Progenitor cell of endocrine pancreas (in vitro differentiated cells): Measurements from ENCODE around the gene PICALM. TPM values are rescaled to one million over a fixed set of nuclear protein-coding genes. Genes with fewer than 3 reads are reported as not detected.

ENCODE experiments used
- DNase-seq: peaks from one replicate; pipeline ENCODE4 v3.0.0; 2021; ENCODE audit warnings: low spot score; ENCODE audit not compliant: unreplicated experiment
- H3K27ac Mint-ChIP-seq: 2 replicates; pipeline ENCODE4 v1.8.0; 2021; ENCODE audit warnings: mild to moderate bottlenecking, moderate library complexity, mixed read lengths
- H3K27me3 Mint-ChIP-seq: 2 replicates; pipeline ENCODE4 v1.8.0; 2021; ENCODE audit warnings: mixed read lengths
- H3K36me3 Mint-ChIP-seq: 2 replicates; pipeline ENCODE4 v1.8.0; 2022; ENCODE audit warnings: mixed read lengths; ENCODE audit not compliant: insufficient read depth
- H3K4me1 Mint-ChIP-seq: 2 replicates; pipeline ENCODE4 v1.8.0; 2021; ENCODE audit warnings: low read depth, mixed read lengths
- H3K4me3 Mint-ChIP-seq: 2 replicates; pipeline ENCODE4 v1.8.0; 2021; ENCODE audit warnings: low read depth, mild to moderate bottlenecking, moderate library complexity, mixed read lengths
- H3K9me3 Mint-ChIP-seq: 2 replicates; pipeline ENCODE4 v1.8.0; 2021; ENCODE audit warnings: low read depth, mixed read lengths
- total RNA-seq: library from RNA; stranded (reverse); gene quantifications from 2 replicates; pipeline ENCODE4 v1.2.1, GENCODE V29; 2021
- TF ChIP-seq, protein P1 (sequence below): fragments of 200-600 bp; sonication (generic); IDR thresholded peaks from one replicate; pipeline ENCODE4 v1.5.0; 2021; ENCODE audit warnings: antibody characterized with exemption, mild to moderate bottlenecking; ENCODE audit not compliant: unreplicated experiment

The PICALM gene
- total RNA-seq, 1 donor from 2014 or later = 133 TPM

DNA sequence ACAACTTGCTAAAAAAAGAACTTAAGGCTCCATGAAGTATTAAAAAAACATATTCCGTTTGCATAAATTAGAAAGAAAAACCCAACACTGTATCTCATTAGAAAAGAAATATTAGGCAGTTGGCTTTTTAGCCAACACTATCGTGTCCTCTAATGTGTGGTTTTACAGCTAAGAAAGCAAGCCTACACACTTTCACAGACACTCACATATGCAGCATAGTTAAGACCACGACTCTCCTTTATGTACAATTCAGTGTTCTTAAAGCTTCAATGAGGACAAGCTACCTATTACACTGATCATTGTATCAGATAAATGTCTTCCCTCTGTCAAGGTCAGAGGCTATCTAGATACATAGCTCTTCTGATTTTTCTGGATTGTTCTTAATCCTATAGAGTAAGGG lies 80.1 kb downstream of the PICALM start:
- no peak overlapping the region for H3K27ac Mint-ChIP-seq
- TF ChIP-seq, protein P1, sequence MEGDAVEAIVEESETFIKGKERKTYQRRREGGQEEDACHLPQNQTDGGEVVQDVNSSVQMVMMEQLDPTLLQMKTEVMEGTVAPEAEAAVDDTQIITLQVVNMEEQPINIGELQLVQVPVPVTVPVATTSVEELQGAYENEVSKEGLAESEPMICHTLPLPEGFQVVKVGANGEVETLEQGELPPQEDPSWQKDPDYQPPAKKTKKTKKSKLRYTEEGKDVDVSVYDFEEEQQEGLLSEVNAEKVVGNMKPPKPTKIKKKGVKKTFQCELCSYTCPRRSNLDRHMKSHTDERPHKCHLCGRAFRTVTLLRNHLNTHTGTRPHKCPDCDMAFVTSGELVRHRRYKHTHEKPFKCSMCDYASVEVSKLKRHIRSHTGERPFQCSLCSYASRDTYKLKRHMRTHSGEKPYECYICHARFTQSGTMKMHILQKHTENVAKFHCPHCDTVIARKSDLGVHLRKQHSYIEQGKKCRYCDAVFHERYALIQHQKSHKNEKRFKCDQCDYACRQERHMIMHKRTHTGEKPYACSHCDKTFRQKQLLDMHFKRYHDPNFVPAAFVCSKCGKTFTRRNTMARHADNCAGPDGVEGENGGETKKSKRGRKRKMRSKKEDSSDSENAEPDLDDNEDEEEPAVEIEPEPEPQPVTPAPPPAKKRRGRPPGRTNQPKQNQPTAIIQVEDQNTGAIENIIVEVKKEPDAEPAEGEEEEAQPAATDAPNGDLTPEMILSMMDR = no peak

DNA sequence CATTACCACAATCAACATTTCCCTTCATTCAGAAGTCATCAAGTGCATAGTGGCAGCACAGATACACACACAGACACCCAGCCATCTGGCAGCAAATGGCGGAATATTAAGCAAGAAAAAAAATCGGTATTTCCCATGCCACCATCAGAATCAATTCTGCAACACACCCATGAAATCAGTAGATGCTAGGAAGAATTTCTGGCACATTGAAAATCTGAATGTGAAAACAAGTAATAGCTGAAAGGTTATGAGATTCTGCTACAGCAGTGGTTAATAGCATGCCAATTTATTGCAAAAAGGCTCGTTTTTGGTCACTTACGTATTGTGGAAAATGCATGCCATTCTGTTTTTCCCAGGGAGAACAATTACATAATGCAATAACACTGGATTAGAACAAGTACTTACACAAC lies 91.1 kb downstream of the PICALM start:
- TF ChIP-seq, protein P1 = no peak
- no peaks in the 10 kb centered on the region for H3K27me3 Mint-ChIP-seq
- H3K4me1 Mint-ChIP-seq = peaks cover 1% of the 10 kb centered on the region
- H3K27ac Mint-ChIP-seq = peak overlapping the region; percentile 65
- H3K9me3 Mint-ChIP-seq = no peaks in the 10 kb centered on the region
- no peak overlapping the region for H3K4me3 Mint-ChIP-seq
- peaks cover 5% of the 10 kb centered on the region for H3K36me3 Mint-ChIP-seq
- DNase-seq = no peak

More for the DNA sequence above, 80.1 kb downstream of the PICALM start:
- Mint-ChIP-seq H3K36me3 (peaks cover 13% of the 10 kb centered on the region), H3K4me3 (no peak overlapping the region), H3K27me3 (no peaks in the 10 kb centered on the region), H3K9me3 (no peaks in the 10 kb centered on the region), H3K4me1 (no peaks in the 10 kb centered on the region)
- no peak for DNase-seq

DNA sequence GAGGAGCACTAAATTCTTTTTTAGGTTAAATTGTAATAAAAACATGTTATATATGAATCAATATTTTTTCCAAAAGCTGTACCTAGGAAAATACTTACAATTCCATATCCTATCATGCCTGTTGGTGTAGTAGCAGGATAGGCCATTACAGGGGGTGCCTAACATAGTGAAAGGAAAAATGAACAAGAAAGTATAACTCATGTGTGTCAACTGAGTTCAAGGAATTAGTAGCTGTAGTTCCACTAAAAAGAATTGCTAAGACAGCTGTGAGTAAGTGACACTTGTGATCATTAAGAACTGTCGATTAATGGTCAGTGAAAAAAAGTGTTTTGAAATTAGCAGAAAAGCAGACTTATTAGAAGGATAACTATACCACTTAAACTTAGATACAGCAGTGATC lies 92.4 kb downstream of the PICALM start:
- TF ChIP-seq, protein P1 = no peak
- H3K4me3 Mint-ChIP-seq = no peak overlapping the region
- no peak overlapping the region for H3K27ac Mint-ChIP-seq
- no peaks in the 10 kb centered on the region for H3K9me3 Mint-ChIP-seq
- H3K36me3 Mint-ChIP-seq = peaks cover 4% of the 10 kb centered on the region
- DNase-seq = no peak
- peaks cover 1% of the 10 kb centered on the region for H3K4me1 Mint-ChIP-seq
- H3K27me3 Mint-ChIP-seq = no peaks in the 10 kb centered on the region

DNA sequence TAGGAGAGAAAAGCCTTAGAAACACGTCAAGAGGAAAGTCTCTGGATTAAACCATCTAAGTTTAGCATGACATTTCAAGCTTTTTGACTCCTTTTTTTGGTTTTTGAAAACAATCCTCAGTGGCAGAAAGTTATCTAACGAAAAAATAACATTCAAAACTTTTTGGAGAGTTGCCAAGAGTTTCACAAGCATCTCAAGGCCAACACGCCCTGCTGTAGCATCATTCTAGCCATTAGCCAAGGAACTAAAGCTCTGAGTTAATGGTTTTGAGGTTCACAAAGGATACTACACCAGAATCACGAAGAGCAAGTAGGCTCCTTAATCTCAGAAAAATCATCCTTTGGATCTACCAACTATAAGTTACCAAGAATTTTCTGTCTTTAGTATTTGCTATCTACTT lies 94.8 kb downstream of the PICALM start:
- peaks cover 16% of the 10 kb centered on the region for H3K36me3 Mint-ChIP-seq
- no peak overlapping the region for H3K27ac Mint-ChIP-seq

DNA sequence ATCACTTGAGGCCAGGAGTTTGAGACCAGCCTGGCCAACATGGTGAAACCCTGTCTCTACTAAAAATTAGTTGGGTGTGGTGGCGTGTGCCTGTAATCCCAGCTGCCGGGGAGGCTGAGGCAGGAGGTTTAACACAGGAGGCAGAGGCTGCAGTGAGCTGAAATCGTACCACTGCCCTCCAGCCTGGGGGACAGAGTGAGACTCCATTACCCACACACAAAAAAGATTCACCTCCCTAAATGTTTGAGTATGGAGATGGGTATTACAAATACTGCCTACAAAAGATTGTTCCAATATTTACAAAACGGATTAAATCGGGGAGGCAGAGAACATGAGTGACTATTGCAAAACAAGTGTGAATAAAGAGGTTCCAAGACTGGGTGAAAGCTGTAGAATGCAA lies 98.3 kb downstream of the PICALM start:
- H3K27me3 Mint-ChIP-seq = no peaks in the 10 kb centered on the region
- no peak overlapping the region for H3K27ac Mint-ChIP-seq
- peaks cover 2% of the 10 kb centered on the region for H3K4me1 Mint-ChIP-seq
- TF ChIP-seq, protein P1 = no peak
- H3K9me3 Mint-ChIP-seq = peaks cover 3% of the 10 kb centered on the region
- no peak overlapping the region for H3K4me3 Mint-ChIP-seq
- no peak for DNase-seq
- H3K36me3 Mint-ChIP-seq = peaks cover 28% of the 10 kb centered on the region

More for the DNA sequence above, 94.8 kb downstream of the PICALM start:
- Mint-ChIP-seq H3K4me3 (no peak overlapping the region), H3K27me3 (no peaks in the 10 kb centered on the region), H3K4me1 (peaks cover 1% of the 10 kb centered on the region), H3K9me3 (peaks cover 3% of the 10 kb centered on the region)
- TF ChIP-seq, protein P1 = no peak
- DNase-seq = no peak
